Heart left ventricle (tissue), 16 donors: ENCODE data around the gene BLOC1S6. TPM values are rescaled to one million over a fixed set of nuclear protein-coding genes. Genes with fewer than 3 reads are reported as not detected.
A peak's percentile ranks its signal among the peaks of the same experiment; 100 is the strongest.

Experiments used
- ATAC-seq, 4 donors: fragments of 200-7000 bp; cut with Tn5 transposase; one replicate each; pipeline ENCODE4 v1.9.1; 2020 to 2022; ENCODE audit warnings: moderate library complexity in 4 of 4, mild to moderate bottlenecking in 3 of 4, moderate number of reproducible peaks in 1 of 4
- DNase-seq, 5 donors: peaks; one replicate each; pipeline ENCODE4 v3.0.0-alpha.2; 2020
- H3K27ac ChIP-seq, 12 donors: fragments of 200-600 bp; sonication (generic) in 4 of 12; one replicate each; pipeline versions ENCODE4 v1.5.0 to v1.8.0; 2016 to 2022; ENCODE audit warnings: mild to moderate bottlenecking in 2 of 12
- H3K27me3 ChIP-seq, 9 donors: fragments of 200-600 bp; sonication (generic) in 2 of 9; one replicate each; pipeline versions ENCODE4 v1.5.1 to v1.8.0; 2016 to 2022; ENCODE audit warnings: mild to moderate bottlenecking in 3 of 9
- H3K36me3 ChIP-seq, 9 donors: fragments of 200-600 bp; sonication (generic) in 2 of 9; one replicate each; pipeline versions ENCODE4 v1.5.0 to v1.8.0; 2018 to 2022; ENCODE audit warnings: mild to moderate bottlenecking in 2 of 9
- H3K4me1 ChIP-seq, 12 donors: fragments of 200-600 bp; sonication (generic) in 4 of 12; one replicate each; pipeline versions ENCODE4 v1.5.0 to v1.8.0; 2016 to 2022; ENCODE audit warnings: mild to moderate bottlenecking in 3 of 12
- H3K4me3 ChIP-seq, 12 donors: fragments of 200-600 bp; sonication (generic) in 4 of 12; one replicate each; pipeline versions ENCODE4 v1.5.0 to v1.8.0; 2017 to 2022; ENCODE audit warnings: mild to moderate bottlenecking in 9 of 12, moderate library complexity in 4 of 12
- H3K9me3 ChIP-seq, 12 donors: fragments of 200-600 bp; sonication (generic) in 4 of 12; one replicate each; pipeline versions ENCODE4 v1.5.0 to v1.8.0; 2016 to 2022; ENCODE audit warnings: mild to moderate bottlenecking in 1 of 12
- CTCF ChIP-seq, 12 donors: fragments of 200-600 bp; sonication (generic) in 4 of 12; IDR thresholded peaks; one replicate each; pipeline versions ENCODE4 v1.5.0 to v1.8.0; 2018 to 2022; ENCODE audit warnings: antibody characterized with exemption in 12 of 12, mild to moderate bottlenecking in 5 of 12
- POLR2A ChIP-seq, 2 donors: fragments of 450-650 bp; IDR thresholded peaks; one replicate each; pipeline ENCODE4 v1.6.1; 2017; ENCODE audit warnings: antibody characterized with exemption in 2 of 2, mild to moderate bottlenecking in 2 of 2, moderate library complexity in 2 of 2
- WGBS, 4 donors: extraction: QIAGEN DNeasy Blood & Tissue Kit in 2 of 4; methylation state at CpG; one replicate each; pipeline versions ENCODE4 v1.1.5 to v1.1.7; 2013 to 2018; 5-methylcytosine and 5-hydroxymethylcytosine counted together
- intact Hi-C, 10 donors: fragments of 100-400 bp; cut with DNase I; formaldehyde crosslinking; loops; one replicate each; pipeline versions ENCODE4 v1.11.1 to v1.14.2; 2022
- polyA plus RNA-seq, 2 donors: library from polyadenylated mRNA; stranded (reverse); fragments of 200-250 nt; gene quantifications; one replicate each; pipeline ENCODE4 v1.2.3, GENCODE V29; 2013
- total RNA-seq, 9 donors: library from RNA; depleted of rRNA in 2 of 9; stranded (reverse); fragments of >200 nt in 2 of 9; fragmentation: NEBNext Ultra II Directional in 3 of 9; extraction: Animal tissue kit (Norgen Biotek cat#: 25700) in 3 of 9; gene quantifications; one replicate each; pipeline versions ENCODE4 v1.1.0 to v1.2.4, GENCODE V29; 2016 to 2023
- donor health status: ischemic (EF 13 %, LVEDD 7.1; RV severe dilation, severe dysfunction).
- donor health status: healthy with polysubstance abuse.
- donor health status: DM: no; HTN: yes; CAD: no.
- donor health status: DM: no; HTN: no; CAD: no.
- donor health status: ischemic (EF 25% LVEDD 6.9; RV normal size, moderate dysfunction).
- donor health status: ischemic (EF 25% LVEDD 5.7; RV mildly dilated, moderate dysfunction).
- donor health status: healthy.
- donor health status: DM: yes; HTN: yes; CAD: no.
- donor health status: ischemic (EF 35%, LVEDD 5.7; RV mildly dilated, moderate dysfunction).
- donor health status: nonischemic (EF 11% LVEDD 7.7; RV severe dilation, severe dysfunction).
- donor health status: DM: yes; HTN: yes; CAD: no.
- donor health status: PGD.
- donor health status: ischemic (EF 29% LVEDD 5.4; RV normal size, mild dysfunction).
- donor health status: nonischemic (EF 23%, LVEDD 6.1; RV moderate dilation, normal function).

BLOC1S6 gene
- total and polyA plus RNA-seq, 11 donors, result 9.4 to 38.9 (median 26.6) TPM

GRCh38 chr15:45603881-45604280 is 16.7 kb downstream of the BLOC1S6 start:
- 93 to 94% (median 93%) methylated on average over 3 of the region's 3 CpGs for WGBS, 4 donors
- no peak overlapping the region for H3K4me3 ChIP-seq
- intact Hi-C loops, result no loop called here

GRCh38 chr15:45604326-45604725 is 17.1 kb downstream of the BLOC1S6 start:
- TF ChIP-seq POLR2A (IDR thresholded peaks at IDR 0.05) (no peak), CTCF (IDR thresholded peaks at IDR 0.05) (no peak)
- Histone ChIP-seq H3K9me3 (no peaks in the 10 kb centered on the region), H3K27me3 (no peaks in the 10 kb centered on the region), H3K4me1 (peaks cover 0 to 17% (median 0%) of the 10 kb centered on the region in 12 donors), H3K27ac (peak overlapping the region in 1 of 12 donors; percentile 61), H3K4me3 (no peak overlapping the region), H3K36me3 (peaks cover 0 to 49% (median 26%) of the 10 kb centered on the region in 9 donors)
- ATAC-seq (peak in 1 of 4 donors; percentile 34), DNase-seq (no peak)
- intact Hi-C loops, result no loop called here
- 80 to 85% (median 83%) methylated on average over 1 of the region's 1 CpG for WGBS, 4 donors

More at GRCh38 chr15:45603881-45604280, 16.7 kb downstream of the BLOC1S6 start:
- no peak for DNase-seq
- peak overlapping the region in 1 of 12 donors; percentile 61 for H3K27ac ChIP-seq
- no peaks in the 10 kb centered on the region for H3K9me3 ChIP-seq
- H3K36me3 ChIP-seq, result peaks cover 0 to 45% (median 26%) of the 10 kb centered on the region in 9 donors
- no peaks in the 10 kb centered on the region for H3K27me3 ChIP-seq
- TF ChIP-seq POLR2A (IDR thresholded peaks at IDR 0.05), result no peak
- TF ChIP-seq CTCF (IDR thresholded peaks at IDR 0.05), result no peak
- H3K4me1 ChIP-seq, result peaks cover 0 to 17% (median 0%) of the 10 kb centered on the region in 12 donors
- no peak for ATAC-seq

GRCh38 chr15:45606413-45606812 is 19.2 kb downstream of the BLOC1S6 start:
- peaks cover 0 to 55% (median 26%) of the 10 kb centered on the region in 9 donors for H3K36me3 ChIP-seq
- TF ChIP-seq POLR2A (IDR thresholded peaks at IDR 0.05) (no peak), CTCF (IDR thresholded peaks at IDR 0.05) (no peak)
- DNase-seq, result no peak
- 82 to 88% (median 87%) methylated on average over 3 of the region's 3 CpGs for WGBS, 4 donors
- no peaks in the 10 kb centered on the region for H3K27me3 ChIP-seq
- intact Hi-C loops, result no loop called here
- ATAC-seq, result no peak
- no peak overlapping the region for H3K4me3 ChIP-seq
- no peaks in the 10 kb centered on the region for H3K9me3 ChIP-seq
- H3K27ac ChIP-seq, result no peak overlapping the region
- peaks cover 0 to 17% (median 0%) of the 10 kb centered on the region in 12 donors for H3K4me1 ChIP-seq

GRCh38 chr15:45606841-45607240 is 19.7 kb downstream of the BLOC1S6 start:
- Histone ChIP-seq H3K27ac (no peak overlapping the region), H3K36me3 (peaks cover 0 to 55% (median 26%) of the 10 kb centered on the region in 9 donors), H3K4me3 (no peak overlapping the region), H3K9me3 (no peaks in the 10 kb centered on the region), H3K27me3 (no peaks in the 10 kb centered on the region), H3K4me1 (peaks cover 0 to 17% (median 0%) of the 10 kb centered on the region in 12 donors)
- no peak for DNase-seq
- no peak for TF ChIP-seq CTCF (IDR thresholded peaks at IDR 0.05)
- no peak for TF ChIP-seq POLR2A (IDR thresholded peaks at IDR 0.05)
- WGBS, 4 donors, result 91 to 96% (median 93%) methylated on average over 1 of the region's 1 CpG
- intact Hi-C loops, result no loop called here
- ATAC-seq, result no peak
